Mononuclear cell (primary cell): ENCODE measurements around the gene UBTD1. TPM values are rescaled to one million over a fixed set of nuclear protein-coding genes. Genes with fewer than 3 reads are reported as not detected.

ENCODE experiments used
- H3K27me3 ChIP-seq: 2 replicates; pipeline ENCODE4 v1.6.0; 2011; ENCODE audit warnings: low read length, control low read depth; ENCODE audit not compliant: insufficient read depth
- H3K4me1 ChIP-seq: 2 replicates; pipeline ENCODE4 v1.5.1; 2011; ENCODE audit warnings: mild to moderate bottlenecking, low read length, control low read depth; ENCODE audit not compliant: insufficient read depth
- H3K4me3 ChIP-seq: 2 replicates; pipeline ENCODE4 v1.5.1; 2011; ENCODE audit warnings: mild to moderate bottlenecking, low read length, moderate library complexity
- H3K9me3 ChIP-seq: 2 replicates; pipeline ENCODE4 v1.5.1; 2011; ENCODE audit warnings: low read depth, mild to moderate bottlenecking, control low read depth, low read length
- total RNA-seq: library from RNA; depleted of rRNA; stranded (reverse); fragments of >200 nt; gene quantifications from one replicate; pipeline ENCODE4 v1.2.3, GENCODE V29; 2012

UBTD1 gene
- total RNA-seq, 1 donor, result 6.3 TPM

DNA sequence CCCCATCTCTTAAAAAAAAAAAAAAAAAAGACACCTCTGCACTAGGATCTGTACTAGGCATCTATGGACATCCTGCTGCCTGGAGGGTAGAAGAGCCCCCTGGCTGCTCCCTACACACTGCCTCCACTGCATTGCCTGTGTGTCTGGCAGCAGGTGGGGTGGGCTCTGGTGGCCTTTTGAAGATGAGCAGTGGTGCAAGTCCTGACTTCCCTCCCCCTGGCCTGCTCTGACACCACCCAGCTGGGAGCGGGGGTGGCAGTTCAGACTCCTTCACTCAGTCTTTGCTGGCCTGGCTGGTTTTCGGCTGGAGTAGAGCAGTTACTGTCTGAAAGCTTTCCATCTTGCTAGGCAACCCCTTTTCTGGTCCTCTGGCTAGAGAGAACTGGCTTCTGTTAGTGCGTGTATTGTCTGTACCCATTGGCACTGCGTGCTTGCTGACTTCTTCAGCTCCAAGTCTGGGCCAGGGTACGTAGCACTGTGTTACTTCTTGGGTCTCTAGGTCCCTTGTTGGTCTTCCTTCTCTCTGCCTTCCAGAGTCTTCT lies 108.4 kb downstream of the UBTD1 start:
- H3K27me3 ChIP-seq, result no peaks in the 10 kb centered on the region
- no peak overlapping the region for H3K4me3 ChIP-seq
- H3K9me3 ChIP-seq, result no peaks in the 10 kb centered on the region
- H3K4me1 ChIP-seq, result no peaks in the 10 kb centered on the region

GRCh38 chr10:97608991-97609561 lies 110.4 kb downstream of the UBTD1 start:
- no peaks in the 10 kb centered on the region for H3K27me3 ChIP-seq
- no peak overlapping the region for H3K4me3 ChIP-seq
- H3K9me3 ChIP-seq, result no peaks in the 10 kb centered on the region
- no peaks in the 10 kb centered on the region for H3K4me1 ChIP-seq

GRCh38 chr10:97611473-97611872 lies 112.7 kb downstream of the UBTD1 start:
- no peaks in the 10 kb centered on the region for H3K9me3 ChIP-seq
- no peaks in the 10 kb centered on the region for H3K4me1 ChIP-seq
- H3K27me3 ChIP-seq, result no peaks in the 10 kb centered on the region
- H3K4me3 ChIP-seq, result no peak overlapping the region

- no peak overlapping the region for H3K4me3 ChIP-seq
- H3K27me3 ChIP-seq, result no peaks in the 10 kb centered on the region
- no peaks in the 10 kb centered on the region for H3K4me1 ChIP-seq
- H3K9me3 ChIP-seq, result no peaks in the 10 kb centered on the region
Measured at GRCh38 chr10:97612386-97612785, 113.7 kb downstream of the UBTD1 start.

DNA sequence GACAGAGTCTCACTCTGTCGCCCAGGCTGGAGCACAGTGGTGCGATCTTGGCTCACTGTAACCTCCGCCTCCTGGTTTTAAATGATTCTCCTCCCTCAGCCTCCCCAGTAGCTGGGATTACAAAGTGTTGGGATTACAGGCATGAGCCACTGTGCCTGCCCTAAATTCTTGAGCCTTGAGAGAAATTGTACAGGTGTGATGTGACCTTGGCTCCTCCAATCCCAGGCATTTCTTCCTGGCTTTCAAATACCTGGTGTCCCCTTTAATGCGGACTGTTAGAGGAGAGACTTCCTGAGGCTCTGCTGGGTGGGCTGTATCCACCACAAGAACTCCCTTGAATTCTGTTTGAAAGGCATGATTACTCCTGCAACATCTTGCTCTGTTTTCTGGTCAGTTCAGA lies 119.6 kb downstream of the UBTD1 start:
- no peaks in the 10 kb centered on the region for H3K9me3 ChIP-seq
- no peaks in the 10 kb centered on the region for H3K27me3 ChIP-seq
- no peaks in the 10 kb centered on the region for H3K4me1 ChIP-seq
- no peak overlapping the region for H3K4me3 ChIP-seq

DNA sequence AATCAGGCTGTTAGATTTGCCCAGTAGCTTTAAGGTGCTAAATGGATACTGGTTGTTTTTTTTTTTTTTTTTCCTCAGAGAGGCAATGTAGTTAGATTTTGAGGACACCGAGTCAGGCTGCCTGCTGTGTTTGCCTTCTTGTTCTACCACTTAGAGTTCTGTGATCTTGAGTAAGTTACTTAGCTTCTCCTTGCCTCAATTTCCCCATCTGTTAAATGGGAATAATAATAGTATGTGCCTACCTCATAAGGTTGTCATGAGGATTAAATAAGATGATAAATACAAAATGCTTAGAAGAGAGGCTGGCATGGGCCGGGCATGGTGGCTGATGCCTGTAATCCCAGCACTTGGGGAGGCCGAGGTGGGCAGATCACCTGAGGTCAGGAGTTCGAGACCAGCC lies 120.0 kb downstream of the UBTD1 start:
- Histone ChIP-seq H3K4me1 (no peaks in the 10 kb centered on the region), H3K9me3 (no peaks in the 10 kb centered on the region), H3K4me3 (no peak overlapping the region), H3K27me3 (no peaks in the 10 kb centered on the region)

Other genes starting within 250 kb of the UBTD1 start
- 7.8 TPM for gene ARHGAP19, start 206.3 kb upstream of the UBTD1 start, total RNA-seq
- 21.9 TPM for gene FRAT1, start 179.7 kb upstream of the UBTD1 start, total RNA-seq
- gene FRAT2, start 164.2 kb upstream of the UBTD1 start, total RNA-seq, result 25.8 TPM
- gene RRP12, start 97.6 kb upstream of the UBTD1 start, total RNA-seq, result 37.8 TPM
- 155 TPM for gene PGAM1, start 72.7 kb upstream of the UBTD1 start, total RNA-seq
- gene EXOSC1, start 52.9 kb upstream of the UBTD1 start, total RNA-seq, result 24.6 TPM
- 5.5 TPM for gene ZDHHC16, start 52.7 kb upstream of the UBTD1 start, total RNA-seq
- gene MMS19, start 502 bp upstream of the UBTD1 start, total RNA-seq, result 30.2 TPM
- gene ANKRD2, start 73.9 kb downstream of the UBTD1 start, total RNA-seq, result not detected
- gene HOGA1, start 85.5 kb downstream of the UBTD1 start, total RNA-seq, result not detected
- not detected for gene C10orf62, start 90.8 kb downstream of the UBTD1 start, total RNA-seq
- not detected for gene MORN4, start 134.6 kb downstream of the UBTD1 start, total RNA-seq
- 29.0 TPM for gene PI4K2A, start 141.7 kb downstream of the UBTD1 start, total RNA-seq
- 7.8 TPM for gene AVPI1, start 188.3 kb downstream of the UBTD1 start, total RNA-seq
- gene MARVELD1, start 214.8 kb downstream of the UBTD1 start, total RNA-seq, result 5.5 TPM
- 33.2 TPM for gene ZFYVE27, start 238.2 kb downstream of the UBTD1 start, total RNA-seq